H1 (cell line): ENCODE measurements around the gene AZGP1.
"Not testable (repeated sequence)": the region's sequence is repeated elsewhere in the genome, so short reads cannot be mapped to it uniquely, and the experiment has no call there.

Experiments
- CEBPB ChIP-seq: IDR thresholded peaks from 2 replicates; pipeline ENCODE4 v1.6.1; 2012; ENCODE audit warnings: low read depth, low read length
- EZH2 ChIP-seq: fragments of 200-600 bp; sonication (generic); IDR thresholded peaks from 2 replicates; pipeline ENCODE4 v1.7.1; 2012; ENCODE audit warnings: low read depth, mild to moderate bottlenecking, moderate library complexity, low read length, inconsistent platforms; ENCODE audit not compliant: severe bottlenecking
- RFX5 ChIP-seq: IDR thresholded peaks from 2 replicates; pipeline ENCODE4 v1.6.1; 2011; ENCODE audit warnings: low read depth, low read length, improper control_type of control experiment, borderline replicate concordance
- SIN3A ChIP-seq, 2 experiments: IDR thresholded peaks in 1 of 2; conservative IDR thresholded peaks in 1 of 2; 2 replicates each; pipeline ENCODE4 v1.6.1; 2011 to 2012; ENCODE audit warnings: low read length in 2 of 2, improper control_type of control experiment in 1 of 2, low read depth in 1 of 2, mild to moderate bottlenecking in 1 of 2
- TAF1 ChIP-seq: IDR thresholded peaks from 2 replicates; pipeline ENCODE4 v1.6.1; 2011; ENCODE audit warnings: mild to moderate bottlenecking, low read depth, low read length
- TF ChIP-seq, protein P1 (sequence below): IDR thresholded peaks from 2 replicates; pipeline ENCODE4 v1.6.1; 2012; ENCODE audit warnings: low read length, inconsistent platforms

GRCh38 chr7:99973817-99974216 lies 2.0 kb downstream of the AZGP1 start:
- not testable (repeated sequence) for TF ChIP-seq CEBPB; RFX5; EZH2; TAF1; SIN3A (conservative IDR thresholded peaks at IDR 0.05 in 1 of 2, IDR thresholded peaks at IDR 0.05 in 1 of 2; ENCODE audit: low read depth in 1 of 2, low read length in 2 of 2)
- TF ChIP-seq, protein P1, sequence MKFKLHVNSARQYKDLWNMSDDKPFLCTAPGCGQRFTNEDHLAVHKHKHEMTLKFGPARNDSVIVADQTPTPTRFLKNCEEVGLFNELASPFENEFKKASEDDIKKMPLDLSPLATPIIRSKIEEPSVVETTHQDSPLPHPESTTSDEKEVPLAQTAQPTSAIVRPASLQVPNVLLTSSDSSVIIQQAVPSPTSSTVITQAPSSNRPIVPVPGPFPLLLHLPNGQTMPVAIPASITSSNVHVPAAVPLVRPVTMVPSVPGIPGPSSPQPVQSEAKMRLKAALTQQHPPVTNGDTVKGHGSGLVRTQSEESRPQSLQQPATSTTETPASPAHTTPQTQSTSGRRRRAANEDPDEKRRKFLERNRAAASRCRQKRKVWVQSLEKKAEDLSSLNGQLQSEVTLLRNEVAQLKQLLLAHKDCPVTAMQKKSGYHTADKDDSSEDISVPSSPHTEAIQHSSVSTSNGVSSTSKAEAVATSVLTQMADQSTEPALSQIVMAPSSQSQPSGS: not testable (repeated sequence)
